ENCODE results near the gene SLC30A2. TPM values are rescaled to one million over a fixed set of nuclear protein-coding genes. Genes with fewer than 3 reads are reported as not detected.

The SLC30A2 gene
- total and polyA plus RNA-seq, 9 of the 15 experiments (the other 6 are each of a cell fraction or from before 2014, with no cell fraction given), result 0.01 to 0.18 (median 0.06) TPM; not detected in 3

DNA sequence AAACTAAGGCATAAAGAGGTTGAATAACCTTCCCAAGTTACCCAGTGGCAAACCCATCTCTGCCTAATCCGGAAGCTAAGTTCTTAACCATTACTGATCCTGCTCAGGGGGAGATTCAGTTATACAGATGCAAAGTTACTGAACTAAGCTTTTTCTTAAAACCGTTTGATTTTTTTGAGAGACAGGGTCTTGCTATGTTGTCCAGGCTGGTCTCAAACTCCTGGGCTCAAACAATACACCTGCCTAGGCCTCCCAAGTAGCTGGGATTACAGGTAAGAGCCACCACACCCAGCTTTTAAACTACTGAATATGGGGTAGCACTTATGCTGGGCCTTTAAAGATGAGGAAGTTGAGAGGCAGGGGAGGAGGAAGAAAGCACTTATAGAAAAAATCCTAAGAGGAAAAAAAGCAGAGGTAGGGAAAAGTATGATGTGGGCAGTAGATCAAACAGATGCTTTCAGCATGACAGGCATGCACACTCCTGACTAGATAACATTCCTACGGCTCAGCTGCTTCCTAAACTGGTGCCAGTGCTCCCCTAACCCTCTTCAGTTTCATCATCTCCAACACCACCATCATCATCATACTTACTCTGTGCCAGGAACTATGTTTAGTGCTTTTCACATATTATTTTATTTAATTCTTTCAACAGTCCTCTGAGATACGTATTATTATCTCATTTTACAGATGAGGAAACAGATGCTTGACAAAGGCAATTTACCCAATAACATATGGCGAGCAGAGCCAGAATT, 53.8 kb downstream of the SLC30A2 start (continued):
- TF ChIP-seq, protein P1, sequence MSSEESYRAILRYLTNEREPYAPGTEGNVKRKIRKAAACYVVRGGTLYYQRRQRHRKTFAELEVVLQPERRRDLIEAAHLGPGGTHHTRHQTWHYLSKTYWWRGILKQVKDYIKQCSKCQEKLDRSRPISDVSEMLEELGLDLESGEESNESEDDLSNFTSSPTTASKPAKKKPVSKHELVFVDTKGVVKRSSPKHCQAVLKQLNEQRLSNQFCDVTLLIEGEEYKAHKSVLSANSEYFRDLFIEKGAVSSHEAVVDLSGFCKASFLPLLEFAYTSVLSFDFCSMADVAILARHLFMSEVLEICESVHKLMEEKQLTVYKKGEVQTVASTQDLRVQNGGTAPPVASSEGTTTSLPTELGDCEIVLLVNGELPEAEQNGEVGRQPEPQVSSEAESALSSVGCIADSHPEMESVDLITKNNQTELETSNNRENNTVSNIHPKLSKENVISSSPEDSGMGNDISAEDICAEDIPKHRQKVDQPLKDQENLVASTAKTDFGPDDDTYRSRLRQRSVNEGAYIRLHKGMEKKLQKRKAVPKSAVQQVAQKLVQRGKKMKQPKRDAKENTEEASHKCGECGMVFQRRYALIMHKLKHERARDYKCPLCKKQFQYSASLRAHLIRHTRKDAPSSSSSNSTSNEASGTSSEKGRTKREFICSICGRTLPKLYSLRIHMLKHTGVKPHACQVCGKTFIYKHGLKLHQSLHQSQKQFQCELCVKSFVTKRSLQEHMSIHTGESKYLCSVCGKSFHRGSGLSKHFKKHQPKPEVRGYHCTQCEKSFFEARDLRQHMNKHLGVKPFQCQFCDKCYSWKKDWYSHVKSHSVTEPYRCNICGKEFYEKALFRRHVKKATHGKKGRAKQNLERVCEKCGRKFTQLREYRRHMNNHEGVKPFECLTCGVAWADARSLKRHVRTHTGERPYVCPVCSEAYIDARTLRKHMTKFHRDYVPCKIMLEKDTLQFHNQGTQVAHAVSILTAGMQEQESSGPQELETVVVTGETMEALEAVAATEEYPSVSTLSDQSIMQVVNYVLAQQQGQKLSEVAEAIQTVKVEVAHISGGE (CRISPR knock-in tag; IDR thresholded peaks at IDR 0.05), result no peak
- TF ChIP-seq ZNF347 (CRISPR knock-in tag; IDR thresholded peaks at IDR 0.05; ENCODE audit: low read depth) (no peak), ZNF764 (CRISPR knock-in tag; IDR thresholded peaks at IDR 0.05; ENCODE audit: low read depth) (no peak), RFX5 (IDR thresholded peaks at IDR 0.05; ENCODE audit: low read depth, low read length) (no peak), TBP (optimal IDR thresholded peaks at IDR 0.05; ENCODE audit: low read depth, low read length) (no peak), TAL1 (IDR thresholded peaks at IDR 0.05) (0 out of 2 replicates have a peak, but pooled peaks have one; percentile 17), POLR3A (IDR thresholded peaks at IDR 0.05; ENCODE audit: borderline replicate concordance, extremely low read depth, insufficient read depth, insufficient read length) (no peak), ZNF121 (CRISPR knock-in tag; conservative IDR thresholded peaks at IDR 0.05) (peak; percentile 90), STAT5A (IDR thresholded peaks at IDR 0.05; ENCODE audit: borderline replicate concordance, low read length) (no peak)
- TF ChIP-seq, protein P2, sequence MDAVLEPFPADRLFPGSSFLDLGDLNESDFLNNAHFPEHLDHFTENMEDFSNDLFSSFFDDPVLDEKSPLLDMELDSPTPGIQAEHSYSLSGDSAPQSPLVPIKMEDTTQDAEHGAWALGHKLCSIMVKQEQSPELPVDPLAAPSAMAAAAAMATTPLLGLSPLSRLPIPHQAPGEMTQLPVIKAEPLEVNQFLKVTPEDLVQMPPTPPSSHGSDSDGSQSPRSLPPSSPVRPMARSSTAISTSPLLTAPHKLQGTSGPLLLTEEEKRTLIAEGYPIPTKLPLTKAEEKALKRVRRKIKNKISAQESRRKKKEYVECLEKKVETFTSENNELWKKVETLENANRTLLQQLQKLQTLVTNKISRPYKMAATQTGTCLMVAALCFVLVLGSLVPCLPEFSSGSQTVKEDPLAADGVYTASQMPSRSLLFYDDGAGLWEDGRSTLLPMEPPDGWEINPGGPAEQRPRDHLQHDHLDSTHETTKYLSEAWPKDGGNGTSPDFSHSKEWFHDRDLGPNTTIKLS (IDR thresholded peaks at IDR 0.05; ENCODE audit: borderline replicate concordance, low read depth), result no peak
- TF ChIP-seq, protein P3, sequence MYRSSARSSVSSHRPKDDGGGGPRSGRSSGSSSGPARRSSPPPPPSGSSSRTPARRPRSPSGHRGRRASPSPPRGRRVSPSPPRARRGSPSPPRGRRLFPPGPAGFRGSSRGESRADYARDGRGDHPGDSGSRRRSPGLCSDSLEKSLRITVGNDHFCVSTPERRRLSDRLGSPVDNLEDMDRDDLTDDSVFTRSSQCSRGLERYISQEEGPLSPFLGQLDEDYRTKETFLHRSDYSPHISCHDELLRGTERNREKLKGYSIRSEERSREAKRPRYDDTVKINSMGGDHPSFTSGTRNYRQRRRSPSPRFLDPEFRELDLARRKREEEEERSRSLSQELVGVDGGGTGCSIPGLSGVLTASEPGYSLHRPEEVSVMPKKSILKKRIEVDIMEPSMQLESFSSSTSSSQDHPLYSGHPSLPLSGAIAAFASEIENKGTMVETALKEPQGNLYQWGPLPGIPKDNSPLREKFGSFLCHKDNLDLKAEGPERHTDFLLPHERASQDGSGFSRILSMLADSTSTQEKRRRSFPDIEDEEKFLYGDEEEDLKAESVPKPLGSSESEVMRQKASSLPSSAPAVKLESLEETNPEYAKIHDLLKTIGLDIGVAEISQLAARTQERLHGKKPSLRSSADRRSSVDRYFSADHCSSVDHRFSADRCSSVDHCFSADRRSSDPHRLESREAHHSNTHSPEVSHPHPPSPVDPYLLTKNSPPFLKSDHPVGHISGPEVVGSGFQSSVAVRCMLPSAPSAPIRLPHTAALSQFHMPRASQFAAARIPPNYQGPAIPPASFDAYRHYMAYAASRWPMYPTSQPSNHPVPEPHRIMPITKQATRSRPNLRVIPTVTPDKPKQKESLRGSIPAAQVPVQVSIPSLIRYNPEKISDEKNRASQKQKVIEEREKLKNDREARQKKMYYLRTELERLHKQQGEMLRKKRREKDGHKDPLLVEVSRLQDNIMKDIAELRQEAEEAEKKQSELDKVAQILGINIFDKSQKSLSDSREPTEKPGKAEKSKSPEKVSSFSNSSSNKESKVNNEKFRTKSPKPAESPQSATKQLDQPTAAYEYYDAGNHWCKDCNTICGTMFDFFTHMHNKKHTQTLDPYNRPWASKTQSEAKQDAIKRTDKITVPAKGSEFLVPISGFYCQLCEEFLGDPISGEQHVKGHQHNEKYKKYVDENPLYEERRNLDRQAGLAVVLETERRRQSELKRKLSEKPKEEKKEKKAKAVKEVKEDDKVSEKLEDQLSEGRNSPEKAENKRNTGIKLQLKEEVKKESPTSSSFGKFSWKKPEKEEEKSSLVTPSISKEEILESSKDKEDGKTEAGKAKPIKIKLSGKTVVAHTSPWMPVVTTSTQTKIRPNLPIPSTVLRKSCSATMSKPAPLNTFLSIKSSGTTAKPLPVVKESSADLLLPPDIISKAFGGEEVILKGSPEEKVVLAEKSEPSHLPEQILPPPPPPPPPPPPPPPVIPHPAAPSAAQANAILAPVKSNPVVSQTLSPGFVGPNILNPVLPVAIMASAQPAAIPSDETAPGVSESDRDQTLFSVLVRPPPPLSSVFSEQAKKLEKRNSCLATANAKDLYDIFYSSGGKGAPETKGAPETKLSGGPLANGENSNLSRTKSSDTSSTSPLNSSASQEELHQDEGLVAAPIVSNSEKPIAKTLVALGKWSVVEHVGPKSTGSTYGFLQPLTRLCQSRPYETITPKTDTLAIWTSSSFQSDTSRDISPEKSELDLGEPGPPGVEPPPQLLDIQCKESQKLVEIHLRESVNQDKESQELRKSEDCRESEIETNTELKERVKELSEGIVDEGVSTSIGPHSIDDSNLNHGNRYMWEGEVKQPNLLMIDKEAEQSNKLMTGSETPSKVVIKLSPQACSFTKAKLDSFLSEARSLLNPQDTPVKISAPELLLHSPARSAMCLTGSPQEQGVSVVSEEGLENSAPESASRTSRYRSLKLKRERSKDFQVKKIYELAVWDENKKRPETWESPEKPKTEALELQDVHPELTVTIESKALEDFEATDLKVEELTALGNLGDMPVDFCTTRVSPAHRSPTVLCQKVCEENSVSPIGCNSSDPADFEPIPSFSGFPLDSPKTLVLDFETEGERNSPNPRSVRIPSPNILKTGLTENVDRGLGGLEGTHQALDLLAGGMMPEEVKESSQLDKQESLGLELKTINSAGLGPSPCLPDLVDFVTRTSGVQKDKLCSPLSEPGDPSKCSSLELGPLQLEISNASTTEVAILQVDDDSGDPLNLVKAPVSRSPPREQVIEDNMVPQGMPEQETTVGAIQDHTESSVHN (IDR thresholded peaks at IDR 0.05; ENCODE audit: borderline replicate concordance in 1 of 2, low read depth in 1 of 2), result 0 out of 4 replicates have a peak, but pooled peaks of 1 of the 2 experiments have one; percentile 48
